ENCODE measurements around the gene LGALS8. TPM values are rescaled to one million over a fixed set of nuclear protein-coding genes. Genes with fewer than 3 reads are reported as not detected.
A peak's percentile ranks its signal among the peaks of the same experiment; 100 is the strongest.
"Not testable (repeated sequence)": the region's sequence is repeated elsewhere in the genome, so short reads cannot be mapped to it uniquely, and the experiment has no call there.

The LGALS8 gene
- polyA plus RNA-seq, 1 donor: 65.4 TPM

- no CpG with 5 or more reads among the region's 2 CpGs for WGBS (ENCODE audit: insufficient coverage, low lambda C conversion rate)
- H3K27me3 ChIP-seq (ENCODE audit: control insufficient read depth, insufficient read depth, low read length): peaks cover 17% of the 10 kb centered on the region
- DNase-seq: no peak
Measured at GRCh38 chr1:236492378-236492777, 31.4 kb upstream of the LGALS8 start.

DNA sequence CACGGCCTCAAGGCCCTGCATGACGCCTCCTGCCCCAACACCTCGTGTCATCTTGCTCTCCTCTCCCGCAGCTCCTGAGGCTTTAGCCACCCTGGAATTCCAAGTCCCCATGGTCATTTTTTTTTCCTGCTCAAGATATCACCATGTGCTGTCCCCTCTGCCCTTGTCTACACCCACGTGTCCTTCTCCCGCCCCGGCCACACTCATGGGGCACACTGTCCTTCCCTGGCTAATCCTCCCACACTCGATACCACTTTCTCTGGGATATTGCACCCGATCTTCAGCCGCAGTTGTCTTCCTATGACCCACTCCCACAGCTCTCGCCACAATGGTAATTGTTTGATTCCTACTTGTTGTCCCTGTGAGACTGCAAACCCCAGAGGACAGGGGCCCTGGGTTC is 29.7 kb upstream of the LGALS8 start:
- DNase-seq: no peak
- no peaks in the 10 kb centered on the region for H3K36me3 ChIP-seq (ENCODE audit: control insufficient read depth, insufficient read depth, low read length)
- 89% methylated on average over 3 of the region's 11 CpGs for WGBS (ENCODE audit: insufficient coverage, low lambda C conversion rate)
- peaks cover 17% of the 10 kb centered on the region for H3K27me3 ChIP-seq (ENCODE audit: control insufficient read depth, insufficient read depth, low read length)
- H3K4me1 ChIP-seq (ENCODE audit: control insufficient read depth, insufficient read depth, low read length): peaks cover 3% of the 10 kb centered on the region
- H3K4me3 ChIP-seq (ENCODE audit: low read length): no peak overlapping the region
- H3K9me3 ChIP-seq (ENCODE audit: control insufficient read depth, low read depth, low read length): no peaks in the 10 kb centered on the region
- H3K27ac ChIP-seq (ENCODE audit: low read length): no peak overlapping the region

More at GRCh38 chr1:236492378-236492777, 31.4 kb upstream of the LGALS8 start:
- H3K4me1 ChIP-seq (ENCODE audit: control insufficient read depth, insufficient read depth, low read length): peaks cover 3% of the 10 kb centered on the region
- no peaks in the 10 kb centered on the region for H3K36me3 ChIP-seq (ENCODE audit: control insufficient read depth, insufficient read depth, low read length)
- H3K27ac ChIP-seq (ENCODE audit: low read length): no peak overlapping the region
- no peaks in the 10 kb centered on the region for H3K9me3 ChIP-seq (ENCODE audit: control insufficient read depth, low read depth, low read length)
- no peak overlapping the region for H3K4me3 ChIP-seq (ENCODE audit: low read length)

- 30% methylated on average over 2 of the region's 10 CpGs for WGBS (ENCODE audit: insufficient coverage, low lambda C conversion rate)
- Histone ChIP-seq H3K27me3 (ENCODE audit: control insufficient read depth, insufficient read depth, low read length) (peaks cover 17% of the 10 kb centered on the region), H3K36me3 (ENCODE audit: control insufficient read depth, insufficient read depth, low read length) (no peaks in the 10 kb centered on the region), H3K9me3 (ENCODE audit: control insufficient read depth, low read depth, low read length) (no peaks in the 10 kb centered on the region), H3K4me1 (ENCODE audit: control insufficient read depth, insufficient read depth, low read length) (peaks cover 3% of the 10 kb centered on the region), H3K4me3 (ENCODE audit: low read length) (no peak overlapping the region), H3K27ac (ENCODE audit: low read length) (no peak overlapping the region)
- DNase-seq: no peak
Measured at GRCh38 chr1:236494586-236495466, 29.0 kb upstream of the LGALS8 start.

- Histone ChIP-seq H3K27ac (ENCODE audit: low read length) (no peak overlapping the region), H3K4me1 (ENCODE audit: control insufficient read depth, insufficient read depth, low read length) (peaks cover under 1% of the 10 kb centered on the region), H3K9me3 (ENCODE audit: control insufficient read depth, low read depth, low read length) (no peaks in the 10 kb centered on the region), H3K36me3 (ENCODE audit: control insufficient read depth, insufficient read depth, low read length) (no peaks in the 10 kb centered on the region), H3K4me3 (ENCODE audit: low read length) (no peak overlapping the region), H3K27me3 (ENCODE audit: control insufficient read depth, insufficient read depth, low read length) (peaks cover 17% of the 10 kb centered on the region)
- WGBS (ENCODE audit: insufficient coverage, low lambda C conversion rate): no CpG with 5 or more reads among the region's 11 CpGs
- no peak for DNase-seq
Measured at GRCh38 chr1:236495467-236496112, 28.2 kb upstream of the LGALS8 start.

GRCh38 chr1:236497908-236498307 is 25.9 kb upstream of the LGALS8 start:
- H3K4me3 ChIP-seq (ENCODE audit: low read length): no peak overlapping the region
- DNase-seq: no peak
- H3K36me3 ChIP-seq (ENCODE audit: control insufficient read depth, insufficient read depth, low read length): no peaks in the 10 kb centered on the region
- peaks cover 5% of the 10 kb centered on the region for H3K4me1 ChIP-seq (ENCODE audit: control insufficient read depth, insufficient read depth, low read length)
- no peak overlapping the region for H3K27ac ChIP-seq (ENCODE audit: low read length)
- peaks cover 13% of the 10 kb centered on the region for H3K27me3 ChIP-seq (ENCODE audit: control insufficient read depth, insufficient read depth, low read length)
- 100% methylated on average over 3 of the region's 6 CpGs for WGBS (ENCODE audit: insufficient coverage, low lambda C conversion rate)
- no peaks in the 10 kb centered on the region for H3K9me3 ChIP-seq (ENCODE audit: control insufficient read depth, low read depth, low read length)

- Histone ChIP-seq H3K27ac (ENCODE audit: low read length) (no peak overlapping the region), H3K36me3 (ENCODE audit: control insufficient read depth, insufficient read depth, low read length) (no peaks in the 10 kb centered on the region), H3K4me1 (ENCODE audit: control insufficient read depth, insufficient read depth, low read length) (peaks cover 6% of the 10 kb centered on the region), H3K9me3 (ENCODE audit: control insufficient read depth, low read depth, low read length) (no peaks in the 10 kb centered on the region), H3K27me3 (ENCODE audit: control insufficient read depth, insufficient read depth, low read length) (peaks cover 3% of the 10 kb centered on the region), H3K4me3 (ENCODE audit: low read length) (no peak overlapping the region)
- no peak for DNase-seq
- no CpG with 5 or more reads among the region's 6 CpGs for WGBS (ENCODE audit: insufficient coverage, low lambda C conversion rate)
Measured at GRCh38 chr1:236501093-236501492, 22.7 kb upstream of the LGALS8 start.

DNA sequence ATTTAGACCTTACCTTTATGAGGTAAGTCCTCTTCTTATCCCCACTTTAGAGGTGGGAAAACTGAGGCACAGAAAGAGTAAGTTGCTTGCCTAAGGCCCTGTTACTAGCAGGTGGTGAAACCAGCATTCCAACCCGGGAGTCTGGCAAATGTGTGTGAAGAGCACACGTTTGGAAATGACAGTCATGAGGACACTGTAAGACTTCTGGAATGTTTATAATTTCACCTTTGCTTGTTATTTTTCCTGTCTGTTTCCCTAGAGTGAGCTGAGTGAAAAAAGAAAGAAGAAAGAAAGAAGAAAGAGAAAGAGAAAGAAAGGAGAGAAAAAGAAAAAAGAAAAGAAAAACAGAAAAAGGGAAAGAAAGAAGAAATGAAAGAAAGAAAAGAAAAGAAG is 21.2 kb upstream of the LGALS8 start:
- no peaks in the 10 kb centered on the region for H3K27me3 ChIP-seq (ENCODE audit: control insufficient read depth, insufficient read depth, low read length)
- H3K4me3 ChIP-seq (ENCODE audit: low read length): no peak overlapping the region
- peak overlapping the region; percentile 24 for H3K27ac ChIP-seq (ENCODE audit: low read length)
- H3K9me3 ChIP-seq (ENCODE audit: control insufficient read depth, low read depth, low read length): no peaks in the 10 kb centered on the region
- WGBS (ENCODE audit: insufficient coverage, low lambda C conversion rate): 49% methylated on average over 2 of the region's 2 CpGs
- H3K36me3 ChIP-seq (ENCODE audit: control insufficient read depth, insufficient read depth, low read length): no peaks in the 10 kb centered on the region
- H3K4me1 ChIP-seq (ENCODE audit: control insufficient read depth, insufficient read depth, low read length): peaks cover 6% of the 10 kb centered on the region
- DNase-seq: no peak

DNA sequence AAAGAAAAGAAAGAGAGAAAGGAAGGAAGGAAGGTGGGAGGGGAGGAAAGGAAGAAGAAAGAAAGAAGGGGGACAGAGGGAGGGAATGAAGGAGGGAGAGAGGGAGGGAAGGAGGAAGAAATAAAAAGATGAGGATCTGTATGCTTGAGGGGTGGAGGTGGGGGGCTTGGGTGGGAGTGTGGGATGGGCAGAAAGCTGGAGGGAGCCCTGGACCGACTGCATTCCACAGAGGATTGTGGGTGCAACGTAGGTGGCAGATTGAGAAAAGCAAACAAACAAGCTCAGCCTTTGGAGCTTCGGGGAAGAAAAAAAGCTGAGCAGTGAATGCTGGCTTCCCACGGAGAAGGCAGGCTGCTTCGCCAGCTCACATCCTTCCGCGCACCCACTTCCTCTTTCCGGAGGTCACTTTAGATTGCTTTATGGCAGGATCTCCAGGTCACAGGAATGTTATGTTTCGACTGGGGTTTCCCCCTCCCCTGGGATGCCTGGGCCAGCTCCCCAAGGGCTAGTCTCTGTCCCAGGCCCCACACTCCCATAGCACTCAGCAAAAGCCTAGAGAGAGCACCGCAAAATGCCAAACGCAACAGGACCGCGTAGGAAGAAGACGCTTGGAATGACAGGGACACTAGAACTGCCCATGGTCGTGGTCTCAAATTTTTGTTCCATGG is 20.7 kb upstream of the LGALS8 start:
- no CpG with 5 or more reads among the region's 15 CpGs for WGBS (ENCODE audit: insufficient coverage, low lambda C conversion rate)
- peak overlapping the region; percentile 19 for H3K4me3 ChIP-seq (ENCODE audit: low read length)

GRCh38 chr1:236504338-236504737 is 19.4 kb upstream of the LGALS8 start:
- not testable (repeated sequence) for H3K4me1 ChIP-seq (ENCODE audit: control insufficient read depth, insufficient read depth, low read length); H3K9me3 ChIP-seq (ENCODE audit: control insufficient read depth, low read depth, low read length); H3K27ac ChIP-seq (ENCODE audit: low read length); DNase-seq; H3K36me3 ChIP-seq (ENCODE audit: control insufficient read depth, insufficient read depth, low read length); H3K4me3 ChIP-seq (ENCODE audit: low read length); H3K27me3 ChIP-seq (ENCODE audit: control insufficient read depth, insufficient read depth, low read length)
- 94% methylated on average over 2 of the region's 3 CpGs for WGBS (ENCODE audit: insufficient coverage, low lambda C conversion rate)

More for the DNA sequence above, 20.7 kb upstream of the LGALS8 start:
- no peaks in the 10 kb centered on the region for H3K9me3 ChIP-seq (ENCODE audit: control insufficient read depth, low read depth, low read length)
- no peaks in the 10 kb centered on the region for H3K27me3 ChIP-seq (ENCODE audit: control insufficient read depth, insufficient read depth, low read length)
- H3K27ac ChIP-seq (ENCODE audit: low read length): peak overlapping the region; percentile 24
- H3K36me3 ChIP-seq (ENCODE audit: control insufficient read depth, insufficient read depth, low read length): no peaks in the 10 kb centered on the region
- H3K4me1 ChIP-seq (ENCODE audit: control insufficient read depth, insufficient read depth, low read length): peaks cover 6% of the 10 kb centered on the region
- peak; percentile 45 to 74 for DNase-seq

- H3K4me3 ChIP-seq (ENCODE audit: low read length): no peak overlapping the region
- peaks cover 13% of the 10 kb centered on the region for H3K4me1 ChIP-seq (ENCODE audit: control insufficient read depth, insufficient read depth, low read length)
- WGBS (ENCODE audit: insufficient coverage, low lambda C conversion rate): no CpG with 5 or more reads among the region's 5 CpGs
- H3K36me3 ChIP-seq (ENCODE audit: control insufficient read depth, insufficient read depth, low read length): no peaks in the 10 kb centered on the region
- H3K27me3 ChIP-seq (ENCODE audit: control insufficient read depth, insufficient read depth, low read length): no peaks in the 10 kb centered on the region
- H3K9me3 ChIP-seq (ENCODE audit: control insufficient read depth, low read depth, low read length): no peaks in the 10 kb centered on the region
- no peak overlapping the region for H3K27ac ChIP-seq (ENCODE audit: low read length)
- DNase-seq: no peak
Measured at GRCh38 chr1:236507022-236507700, 16.6 kb upstream of the LGALS8 start.
